ENCODE results near the gene HENMT1.

GRCh38 chr1:108695535-108695934, 34.6 kb upstream of the HENMT1 start:
- TF ChIP-seq RAD21 (IDR thresholded peaks at IDR 0.05; ENCODE audit: low read depth) (no peak), EP300 (IDR thresholded peaks at IDR 0.05; ENCODE audit: borderline replicate concordance) (no peak), TEAD4 (IDR thresholded peaks at IDR 0.05) (no peak), FOXM1 (IDR thresholded peaks at IDR 0.05; ENCODE audit: borderline replicate concordance, low read depth) (no peak), CEBPB (IDR thresholded peaks at IDR 0.05) (no peak), REST (IDR thresholded peaks at IDR 0.05; ENCODE audit: low read depth) (no peak), TAF1 (IDR thresholded peaks at IDR 0.05; ENCODE audit: low read depth) (no peak), USF1 (IDR thresholded peaks at IDR 0.05) (no peak), NFIC (IDR thresholded peaks at IDR 0.05) (no peak), ZBTB7A (IDR thresholded peaks at IDR 0.05; ENCODE audit: low read depth) (no peak), YY1 (IDR thresholded peaks at IDR 0.05; ENCODE audit: low read depth) (no peak), TCF12 (IDR thresholded peaks at IDR 0.05; ENCODE audit: low read depth) (no peak), MAX (IDR thresholded peaks at IDR 0.05) (no peak), CREB1 (IDR thresholded peaks at IDR 0.05; ENCODE audit: low read depth) (no peak)
